Measurements from ENCODE around the gene PPBP.

The PPBP gene

DNA sequence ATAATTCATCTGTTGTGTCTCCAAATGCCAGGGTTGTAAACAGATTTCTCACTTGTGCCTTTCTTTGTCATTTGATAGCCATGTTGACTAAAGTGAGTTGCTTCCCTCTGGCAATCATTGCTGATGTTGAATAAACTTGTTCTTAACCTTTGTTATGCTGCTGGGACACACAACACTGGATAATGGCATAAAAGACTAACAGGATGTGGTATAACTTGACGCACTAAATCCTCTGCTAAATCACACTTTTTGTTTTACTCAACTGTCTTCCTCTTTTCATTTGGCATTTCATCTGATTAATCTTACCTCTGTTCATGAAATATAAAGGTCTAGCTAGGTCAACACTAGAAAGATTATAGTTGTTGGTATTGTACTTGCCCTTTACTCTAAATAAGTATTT lies 28.1 kb upstream of the PPBP start:
- H3K79me2 ChIP-seq (ENCODE audit: control insufficient read depth, low read length), result no peaks in the 10 kb centered on the region
- H4K20me1 ChIP-seq (ENCODE audit: control insufficient read depth, insufficient read depth, low read depth, low read length), result no peaks in the 10 kb centered on the region
- no peaks in the 10 kb centered on the region for H3F3A ChIP-seq (ENCODE audit: control insufficient read depth, insufficient read depth)
- H3K27ac ChIP-seq (ENCODE audit: low read depth, low read length), result no peak overlapping the region
- H3K4me3 ChIP-seq (ENCODE audit: low read length), result no peak overlapping the region
- H3K4me2 ChIP-seq (ENCODE audit: low read length), result no peak overlapping the region
- no peaks in the 10 kb centered on the region for H3K4me1 ChIP-seq (ENCODE audit: control insufficient read depth, low read length)
- TF ChIP-seq EZH2phosphoT487 (IDR thresholded peaks at IDR 0.05; ENCODE audit: borderline replicate concordance, low read length) (no peak), CTCF (IDR thresholded peaks at IDR 0.05; ENCODE audit: low read depth, low read length, poor library complexity, severe bottlenecking) (no peak)
- no peaks in the 10 kb centered on the region for H3K36me3 ChIP-seq (ENCODE audit: control insufficient read depth, low read length)
- no peaks in the 10 kb centered on the region for H3K27me3 ChIP-seq (ENCODE audit: control insufficient read depth, low read length)
- H3K9me3 ChIP-seq (ENCODE audit: control insufficient read depth, insufficient read depth, low read length), result no peaks in the 10 kb centered on the region
- H3K9me2 ChIP-seq (replicated peaks; ENCODE audit: control insufficient read depth, low read length), result no peaks in the 10 kb centered on the region

DNA sequence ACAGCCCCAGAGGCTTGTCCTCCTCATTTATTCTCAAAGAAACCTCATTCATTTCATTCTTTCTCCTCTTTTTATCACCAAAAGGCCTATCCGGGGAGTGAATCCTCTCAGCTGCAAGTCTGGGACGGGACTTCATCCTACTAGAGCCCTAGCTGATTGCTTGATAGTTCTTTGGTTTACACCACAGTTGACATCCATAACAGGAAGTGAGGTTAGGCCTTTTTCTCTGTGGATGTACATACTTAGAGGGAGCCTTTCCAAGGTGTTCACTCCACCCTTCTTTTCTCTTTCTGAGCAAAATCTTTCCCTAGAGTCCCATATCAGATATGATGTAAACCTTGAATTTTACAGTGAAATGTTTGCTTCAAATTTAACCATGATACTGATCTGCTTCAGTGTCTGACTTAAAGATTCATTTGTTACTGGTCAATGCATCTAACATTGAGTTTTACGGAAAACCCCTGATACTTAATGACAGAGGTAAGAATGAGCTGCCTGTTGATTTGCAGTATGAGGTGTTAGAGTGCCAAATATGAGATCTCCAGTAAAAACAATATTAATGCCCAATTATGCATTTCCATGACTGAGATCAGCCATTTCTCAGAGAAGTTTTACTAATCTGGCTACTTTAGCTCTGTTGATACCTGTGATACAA lies 27.3 kb upstream of the PPBP start:
- no peaks in the 10 kb centered on the region for H3K9me3 ChIP-seq (ENCODE audit: control insufficient read depth, insufficient read depth, low read length)
- TF ChIP-seq EZH2phosphoT487 (IDR thresholded peaks at IDR 0.05; ENCODE audit: borderline replicate concordance, low read length) (no peak), CTCF (IDR thresholded peaks at IDR 0.05; ENCODE audit: low read depth, low read length, poor library complexity, severe bottlenecking) (no peak)
- H4K20me1 ChIP-seq (ENCODE audit: control insufficient read depth, insufficient read depth, low read depth, low read length), result no peaks in the 10 kb centered on the region
- H3K4me3 ChIP-seq (ENCODE audit: low read length), result no peak overlapping the region
- no peaks in the 10 kb centered on the region for H3K36me3 ChIP-seq (ENCODE audit: control insufficient read depth, low read length)
- no peaks in the 10 kb centered on the region for H3K27me3 ChIP-seq (ENCODE audit: control insufficient read depth, low read length)
- H3K4me1 ChIP-seq (ENCODE audit: control insufficient read depth, low read length), result no peaks in the 10 kb centered on the region
- no peaks in the 10 kb centered on the region for H3K9me2 ChIP-seq (replicated peaks; ENCODE audit: control insufficient read depth, low read length)
- no peaks in the 10 kb centered on the region for H3K79me2 ChIP-seq (ENCODE audit: control insufficient read depth, low read length)
- no peak overlapping the region for H3K4me2 ChIP-seq (ENCODE audit: low read length)
- no peaks in the 10 kb centered on the region for H3F3A ChIP-seq (ENCODE audit: control insufficient read depth, insufficient read depth)
- H3K27ac ChIP-seq (ENCODE audit: low read depth, low read length), result no peak overlapping the region

DNA sequence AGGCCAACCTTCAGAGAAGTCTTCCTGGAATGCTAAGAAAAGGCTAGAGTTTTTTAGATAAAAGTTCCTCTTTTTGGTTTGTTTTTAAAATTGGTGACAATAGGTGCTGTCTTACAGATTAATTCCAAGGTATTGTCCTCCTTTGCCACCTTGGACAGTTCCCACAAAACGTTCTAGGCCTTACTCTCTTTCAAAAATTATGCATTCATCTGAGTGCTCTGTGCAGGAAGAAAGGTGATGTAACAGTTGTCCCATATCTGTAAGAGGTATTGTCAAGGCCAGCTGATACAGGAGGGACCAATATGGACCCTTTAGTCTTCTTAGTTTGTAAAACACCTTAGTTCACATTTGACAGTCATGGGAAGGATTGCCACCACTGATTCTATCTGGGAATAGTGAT lies 26.3 kb upstream of the PPBP start:
- no peak overlapping the region for H3K4me2 ChIP-seq (ENCODE audit: low read length)
- no peaks in the 10 kb centered on the region for H3K4me1 ChIP-seq (ENCODE audit: control insufficient read depth, low read length)
- H3K79me2 ChIP-seq (ENCODE audit: control insufficient read depth, low read length), result no peaks in the 10 kb centered on the region
- no peak overlapping the region for H3K27ac ChIP-seq (ENCODE audit: low read depth, low read length)
- no peaks in the 10 kb centered on the region for H3F3A ChIP-seq (ENCODE audit: control insufficient read depth, insufficient read depth)
- no peaks in the 10 kb centered on the region for H3K9me2 ChIP-seq (replicated peaks; ENCODE audit: control insufficient read depth, low read length)
- no peaks in the 10 kb centered on the region for H3K27me3 ChIP-seq (ENCODE audit: control insufficient read depth, low read length)
- no peak overlapping the region for H3K4me3 ChIP-seq (ENCODE audit: low read length)
- H4K20me1 ChIP-seq (ENCODE audit: control insufficient read depth, insufficient read depth, low read depth, low read length), result no peaks in the 10 kb centered on the region
- H3K9me3 ChIP-seq (ENCODE audit: control insufficient read depth, insufficient read depth, low read length), result no peaks in the 10 kb centered on the region
- H3K36me3 ChIP-seq (ENCODE audit: control insufficient read depth, low read length), result no peaks in the 10 kb centered on the region
- TF ChIP-seq EZH2phosphoT487 (IDR thresholded peaks at IDR 0.05; ENCODE audit: borderline replicate concordance, low read length), result no peak
- TF ChIP-seq CTCF (IDR thresholded peaks at IDR 0.05; ENCODE audit: low read depth, low read length, poor library complexity, severe bottlenecking), result no peak

Data from DOHH2 (cell line).